Esophagus muscularis mucosa (tissue), 3 donors: ENCODE data around the gene AXIN1.

Source experiments
- CTCF ChIP-seq, 3 experiments: fragments of 200-600 bp in 2 of 3; fragments of 450-650 bp in 1 of 3; sonication (generic) in 2 of 3; IDR thresholded peaks; one replicate each; pipeline ENCODE4 v1.5.1; 2017 to 2019; ENCODE audit warnings: antibody characterized with exemption in 3 of 3, mild to moderate bottlenecking in 2 of 3, moderate library complexity in 1 of 3
- POLR2A ChIP-seq: fragments of 450-650 bp; IDR thresholded peaks from one replicate; pipeline ENCODE4 v1.6.1; 2017; ENCODE audit warnings: antibody characterized with exemption, moderate library complexity, mild to moderate bottlenecking, low read depth

DNA sequence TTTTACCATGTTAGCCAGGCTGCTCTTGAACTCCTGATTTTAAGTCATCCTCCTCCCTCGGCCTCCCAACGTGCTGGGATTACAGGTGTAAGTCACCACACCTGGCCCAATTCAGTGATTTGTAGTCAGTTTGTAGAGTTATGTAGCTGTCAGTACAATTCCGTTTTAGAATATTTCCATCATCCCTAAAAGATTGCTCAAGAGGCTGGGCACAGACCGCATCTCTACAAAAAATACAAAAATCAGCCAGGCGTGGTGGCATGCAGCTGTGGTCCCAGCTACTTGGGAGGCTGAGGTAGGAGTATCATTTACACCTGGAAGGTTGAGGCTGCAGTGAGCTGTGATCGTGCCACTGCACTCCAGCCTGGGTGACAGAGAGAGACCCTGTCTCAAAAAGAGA, 97.3 kb downstream of the AXIN1 start:
- TF ChIP-seq CTCF (IDR thresholded peaks at IDR 0.05) (no peak), POLR2A (no peak)
